Spleen (tissue), 7 donors: ENCODE results near the gene SLC12A9.

Experiments
- POLR2AphosphoS5 ChIP-seq, 3 donors: sonication (generic); formaldehyde crosslinking; IDR thresholded peaks; one replicate each; pipeline ENCODE4 v1.5.1; 2017; ENCODE audit warnings: antibody characterized with exemption in 3 of 3
- TF ChIP-seq, protein P1 (sequence below), 11 experiments: fragments of 200-600 bp in 7 of 11; fragments of 450-650 bp in 4 of 11; sonication (generic) in 4 of 11; IDR thresholded peaks in 8 of 11; conservative IDR thresholded peaks in 3 of 11; 1 replicate in 7 of 11; 2 replicates in 4 of 11; pipeline versions ENCODE4 v1.4.0 to v1.8.0; 2016 to 2021; ENCODE audit warnings: antibody characterized with exemption in 11 of 11, inconsistent platforms in 4 of 11, mild to moderate bottlenecking in 1 of 11
- donor health status: DM: no; HTN: no; CAD: no; lungs with moderate emphysema.
- donor health status: DM: no; HTN: no; CAD: no.
- donor health status: DM: no; HTN: no; CAD: no.

DNA sequence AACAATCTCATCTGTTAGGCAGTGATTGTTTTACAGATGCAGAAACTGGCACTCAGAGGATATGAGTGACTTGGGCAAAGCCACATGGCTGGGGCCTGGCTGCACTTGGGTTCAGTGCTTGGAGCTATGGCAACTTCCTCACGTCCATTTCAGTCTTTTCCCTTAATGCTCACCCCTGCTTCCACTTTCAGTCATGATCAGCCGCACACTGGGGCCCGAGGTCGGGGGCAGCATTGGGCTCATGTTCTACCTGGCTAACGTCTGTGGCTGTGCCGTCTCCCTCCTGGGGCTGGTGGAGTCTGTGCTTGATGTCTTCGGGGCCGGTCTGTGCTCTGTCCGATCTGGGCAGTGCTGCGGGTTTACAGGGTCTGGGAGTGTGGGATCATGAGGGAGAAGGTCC lies 3.0 kb downstream of the SLC12A9 start:
- TF ChIP-seq, protein P1, sequence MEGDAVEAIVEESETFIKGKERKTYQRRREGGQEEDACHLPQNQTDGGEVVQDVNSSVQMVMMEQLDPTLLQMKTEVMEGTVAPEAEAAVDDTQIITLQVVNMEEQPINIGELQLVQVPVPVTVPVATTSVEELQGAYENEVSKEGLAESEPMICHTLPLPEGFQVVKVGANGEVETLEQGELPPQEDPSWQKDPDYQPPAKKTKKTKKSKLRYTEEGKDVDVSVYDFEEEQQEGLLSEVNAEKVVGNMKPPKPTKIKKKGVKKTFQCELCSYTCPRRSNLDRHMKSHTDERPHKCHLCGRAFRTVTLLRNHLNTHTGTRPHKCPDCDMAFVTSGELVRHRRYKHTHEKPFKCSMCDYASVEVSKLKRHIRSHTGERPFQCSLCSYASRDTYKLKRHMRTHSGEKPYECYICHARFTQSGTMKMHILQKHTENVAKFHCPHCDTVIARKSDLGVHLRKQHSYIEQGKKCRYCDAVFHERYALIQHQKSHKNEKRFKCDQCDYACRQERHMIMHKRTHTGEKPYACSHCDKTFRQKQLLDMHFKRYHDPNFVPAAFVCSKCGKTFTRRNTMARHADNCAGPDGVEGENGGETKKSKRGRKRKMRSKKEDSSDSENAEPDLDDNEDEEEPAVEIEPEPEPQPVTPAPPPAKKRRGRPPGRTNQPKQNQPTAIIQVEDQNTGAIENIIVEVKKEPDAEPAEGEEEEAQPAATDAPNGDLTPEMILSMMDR (IDR thresholded peaks at IDR 0.05 in 8 of 11, conservative IDR thresholded peaks at IDR 0.05 in 3 of 11), result no peak
- TF ChIP-seq POLR2AphosphoS5 (IDR thresholded peaks at IDR 0.05), result no peak
